ES-I3 (cell line): ENCODE measurements around the gene ABHD2.
"Not testable (repeated sequence)": the region's sequence is repeated elsewhere in the genome, so short reads cannot be mapped to it uniquely, and the experiment has no call there.

ENCODE experiments used
- H3K36me3 ChIP-seq: 2 replicates; pipeline ENCODE4 v1.6.1; 2013; ENCODE audit warnings: mild to moderate bottlenecking, low read length, control low read depth, moderate library complexity; ENCODE audit not compliant: insufficient read depth
- H3K4me1 ChIP-seq: 2 replicates; pipeline ENCODE4 v1.6.1; 2013; ENCODE audit warnings: mild to moderate bottlenecking, control low read depth, low read length; ENCODE audit not compliant: insufficient read depth
- H3K9ac ChIP-seq: 2 replicates; pipeline ENCODE4 v1.6.1; 2013; ENCODE audit warnings: low read depth, mild to moderate bottlenecking, low read length, moderate library complexity
- H3K9me3 ChIP-seq: 2 replicates; pipeline ENCODE4 v1.6.1; 2013; ENCODE audit warnings: mild to moderate bottlenecking, low read length, moderate library complexity; ENCODE audit not compliant: control insufficient read depth, insufficient read depth

ABHD2 gene

DNA sequence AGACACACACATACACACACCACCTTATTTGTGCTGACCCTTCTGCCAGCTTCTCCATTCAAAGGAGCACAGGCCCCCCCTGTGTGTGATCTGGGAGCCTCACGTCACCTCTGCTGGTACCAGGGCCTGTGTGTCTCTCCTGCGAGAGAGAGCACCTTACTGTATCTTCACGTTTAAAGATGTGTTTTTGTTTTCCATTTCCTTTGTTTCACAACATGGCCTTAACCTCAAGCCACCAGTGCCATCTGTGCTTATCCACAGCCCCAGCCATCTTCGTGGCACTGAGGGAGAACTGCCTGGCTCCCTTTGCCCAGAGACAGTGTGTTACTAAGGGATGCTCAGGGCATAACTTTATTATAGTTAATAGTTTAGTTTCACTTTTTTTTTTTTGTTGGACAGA, 52.3 kb downstream of the ABHD2 start:
- H3K9ac ChIP-seq, result no peak overlapping the region
- H3K36me3 ChIP-seq, result no peaks in the 10 kb centered on the region
- peaks cover 5% of the 10 kb centered on the region; the same call in 1 of the 2 replicates for H3K4me1 ChIP-seq
- no peaks in the 10 kb centered on the region for H3K9me3 ChIP-seq

DNA sequence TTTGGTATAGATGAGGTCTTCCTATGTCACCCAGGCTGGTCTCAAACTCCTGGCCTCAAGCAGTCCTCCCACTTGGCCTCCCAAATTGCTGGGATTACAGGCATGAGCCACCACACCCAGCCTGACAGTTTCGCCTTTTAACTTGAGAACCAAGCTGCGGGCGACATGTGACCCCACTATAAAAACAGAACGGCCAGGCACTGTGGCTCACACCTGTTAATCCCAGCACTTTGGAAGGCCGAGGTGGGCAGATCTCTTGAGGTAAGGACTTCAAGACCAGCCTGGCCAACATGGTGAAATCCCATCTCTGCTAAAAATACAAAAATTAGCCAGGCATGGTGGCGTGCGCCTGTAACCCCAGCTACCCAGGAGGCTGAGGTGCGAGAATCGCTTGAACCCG, 52.9 kb downstream of the ABHD2 start:
- not testable (repeated sequence) for H3K9ac ChIP-seq, H3K36me3 ChIP-seq, H3K4me1 ChIP-seq, H3K9me3 ChIP-seq

GRCh38 chr15:89141885-89142284, 53.6 kb downstream of the ABHD2 start:
- Histone ChIP-seq H3K9me3 (no peaks in the 10 kb centered on the region), H3K36me3 (no peaks in the 10 kb centered on the region), H3K9ac (no peak overlapping the region), H3K4me1 (peaks cover 5% of the 10 kb centered on the region; the same call in 1 of the 2 replicates)

DNA sequence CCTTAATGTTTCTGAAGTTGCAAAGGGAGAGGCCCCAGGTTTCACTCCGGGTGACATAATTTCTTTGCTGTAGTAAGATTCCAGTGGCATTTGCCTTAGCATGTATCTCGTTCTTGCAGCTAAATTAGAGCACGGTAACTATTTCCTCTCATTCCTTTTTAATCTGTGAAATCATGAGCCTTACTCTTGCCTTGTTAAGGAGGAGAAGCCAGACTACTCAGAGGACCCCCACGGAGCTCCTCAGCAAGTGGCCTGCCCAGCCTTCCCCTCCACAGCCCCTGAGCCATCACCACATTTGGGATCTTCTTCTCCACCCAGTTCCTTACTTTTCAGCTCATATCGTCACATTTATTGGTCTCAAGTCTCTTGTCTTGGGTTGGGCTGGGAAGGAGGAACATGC, 54.2 kb downstream of the ABHD2 start:
- H3K36me3 ChIP-seq, result no peaks in the 10 kb centered on the region
- no peak overlapping the region for H3K9ac ChIP-seq
- peaks cover 5% of the 10 kb centered on the region; the same call in 1 of the 2 replicates for H3K4me1 ChIP-seq

GRCh38 chr15:89143503-89144162, 55.4 kb downstream of the ABHD2 start:
- H3K9ac ChIP-seq, result no peak overlapping the region
- H3K4me1 ChIP-seq, result peaks cover 5% of the 10 kb centered on the region; the same call in 1 of the 2 replicates
- no peaks in the 10 kb centered on the region for H3K36me3 ChIP-seq
- H3K9me3 ChIP-seq, result no peaks in the 10 kb centered on the region

More for the DNA sequence above, 54.2 kb downstream of the ABHD2 start:
- no peaks in the 10 kb centered on the region for H3K9me3 ChIP-seq

DNA sequence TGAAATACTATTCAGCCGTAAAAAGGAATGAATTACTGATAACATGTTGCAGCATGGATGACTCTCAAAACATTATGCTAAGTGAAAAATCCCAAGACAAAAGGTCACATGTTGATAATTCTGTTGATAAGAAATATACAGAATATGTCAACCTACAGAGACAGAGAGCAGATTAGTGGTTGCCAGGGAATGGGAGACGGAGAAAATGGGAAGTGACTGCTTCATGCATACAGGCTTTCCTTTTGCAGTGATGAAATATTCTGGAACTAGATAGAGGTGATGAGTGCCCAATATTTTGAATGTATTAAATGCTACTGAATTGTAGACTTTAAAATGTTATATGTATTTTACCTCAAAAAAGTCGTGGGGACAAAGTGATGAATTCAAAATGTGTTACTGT, 56.2 kb downstream of the ABHD2 start:
- Histone ChIP-seq H3K9me3 (no peaks in the 10 kb centered on the region), H3K9ac (no peak overlapping the region), H3K4me1 (peaks cover 5% of the 10 kb centered on the region; the same call in 1 of the 2 replicates), H3K36me3 (no peaks in the 10 kb centered on the region)

GRCh38 chr15:89146366-89146765, 58.1 kb downstream of the ABHD2 start:
- Histone ChIP-seq H3K4me1 (peaks cover 7% of the 10 kb centered on the region; the same call in 1 of the 2 replicates), H3K9me3 (no peaks in the 10 kb centered on the region), H3K36me3 (no peaks in the 10 kb centered on the region), H3K9ac (no peak overlapping the region)

DNA sequence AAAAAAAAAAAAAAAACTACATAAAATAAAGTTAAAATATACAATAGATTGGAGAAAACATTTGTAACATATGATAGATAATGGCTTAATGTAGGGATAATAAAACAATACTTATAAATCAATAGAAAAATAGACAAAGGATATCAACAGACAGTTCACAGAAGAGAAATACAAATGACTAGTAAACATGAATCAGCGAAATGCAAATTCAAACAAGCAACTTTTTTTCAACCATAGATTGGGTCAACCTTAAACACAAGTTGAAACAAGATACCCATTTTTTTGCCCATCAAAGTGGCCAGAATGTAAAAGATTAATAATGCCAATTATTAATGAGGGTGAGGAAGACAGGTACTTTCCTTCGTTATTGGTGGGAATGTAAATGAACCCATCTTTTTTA, 59.9 kb downstream of the ABHD2 start:
- H3K9ac ChIP-seq, result no peak overlapping the region
- peaks cover 7% of the 10 kb centered on the region; the same call in 1 of the 2 replicates for H3K4me1 ChIP-seq
- H3K36me3 ChIP-seq, result no peaks in the 10 kb centered on the region

GRCh38 chr15:89149501-89150101, 61.3 kb downstream of the ABHD2 start:
- H3K9ac ChIP-seq, result no peak overlapping the region
- no peaks in the 10 kb centered on the region for H3K9me3 ChIP-seq
- H3K4me1 ChIP-seq, result peaks cover 7% of the 10 kb centered on the region; the same call in 1 of the 2 replicates
- H3K36me3 ChIP-seq, result no peaks in the 10 kb centered on the region

More for the DNA sequence above, 59.9 kb downstream of the ABHD2 start:
- no peaks in the 10 kb centered on the region for H3K9me3 ChIP-seq

DNA sequence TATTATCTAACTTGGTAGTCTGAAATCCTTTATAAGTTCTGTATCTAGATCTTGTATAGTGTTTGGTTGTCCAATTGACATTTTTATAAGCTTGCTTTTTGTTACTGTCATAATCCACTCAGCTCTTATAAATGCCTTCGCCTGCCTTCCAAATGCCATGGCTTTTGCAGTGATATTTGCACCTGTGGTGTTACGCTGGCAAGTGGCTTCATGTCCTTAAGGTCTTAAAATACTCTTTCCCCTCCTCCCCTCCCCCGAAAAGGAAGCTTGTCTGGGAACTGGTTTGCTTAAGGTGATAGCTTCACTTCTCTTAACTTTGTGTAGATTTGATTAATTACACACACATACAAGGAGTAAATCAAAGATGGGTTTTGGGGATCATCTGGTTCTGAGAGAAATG, 62.0 kb downstream of the ABHD2 start:
- Histone ChIP-seq H3K36me3 (no peaks in the 10 kb centered on the region), H3K9ac (no peak overlapping the region), H3K4me1 (peaks cover 7% of the 10 kb centered on the region; the same call in 1 of the 2 replicates), H3K9me3 (no peaks in the 10 kb centered on the region)

GRCh38 chr15:89150762-89151664, 62.8 kb downstream of the ABHD2 start:
- no peaks in the 10 kb centered on the region for H3K9me3 ChIP-seq
- no peak overlapping the region for H3K9ac ChIP-seq
- peaks cover 7% of the 10 kb centered on the region; the same call in 1 of the 2 replicates for H3K4me1 ChIP-seq
- H3K36me3 ChIP-seq, result no peaks in the 10 kb centered on the region

GRCh38 chr15:89155122-89155521, 66.9 kb downstream of the ABHD2 start:
- Histone ChIP-seq H3K9ac (no peak overlapping the region), H3K4me1 (peaks cover 6% of the 10 kb centered on the region; the same call in 1 of the 2 replicates), H3K9me3 (no peaks in the 10 kb centered on the region), H3K36me3 (no peaks in the 10 kb centered on the region)

DNA sequence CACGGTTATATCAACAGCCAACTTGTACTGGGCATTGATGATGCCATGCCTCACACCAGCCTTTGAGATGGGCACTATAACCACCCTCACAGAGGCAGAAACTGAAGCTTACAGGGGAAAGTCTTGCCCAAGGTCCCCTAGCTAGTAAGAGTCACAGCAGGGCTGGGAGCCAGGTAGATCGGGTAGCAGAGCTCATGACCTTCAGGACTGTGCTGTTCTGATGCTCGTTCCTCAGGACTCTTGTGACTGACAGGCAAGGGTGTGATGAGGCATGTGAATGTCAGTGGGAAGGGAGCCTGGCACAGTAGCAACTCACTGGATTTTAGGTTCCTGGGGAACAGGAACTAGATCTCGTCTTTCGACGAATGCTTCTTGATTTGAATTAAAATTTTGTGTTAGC, 67.4 kb downstream of the ABHD2 start:
- no peaks in the 10 kb centered on the region for H3K36me3 ChIP-seq
- peaks cover under 1% of the 10 kb centered on the region; the same call in 1 of the 2 replicates for H3K4me1 ChIP-seq
- H3K9me3 ChIP-seq, result no peaks in the 10 kb centered on the region
- H3K9ac ChIP-seq, result no peak overlapping the region

- no peaks in the 10 kb centered on the region for H3K36me3 ChIP-seq
- no peaks in the 10 kb centered on the region for H3K9me3 ChIP-seq
- H3K9ac ChIP-seq, result no peak overlapping the region
- H3K4me1 ChIP-seq, result no peaks in the 10 kb centered on the region
These were observed 68.8 kb downstream of the ABHD2 start for GRCh38 chr15:89157061-89157460.
